NT2/D1 (cell line): ENCODE data around the gene ICOS.

Source experiments
- SUZ12 ChIP-seq: IDR thresholded peaks from 2 replicates; pipeline ENCODE4 v1.6.1; 2011; ENCODE audit not compliant: insufficient read length, insufficient read depth; ENCODE audit errors: extremely low read depth
- ZNF274 ChIP-seq: IDR thresholded peaks from 2 replicates; pipeline ENCODE4 v1.6.1; 2011; ENCODE audit warnings: mild to moderate bottlenecking, low read depth, low read length

DNA sequence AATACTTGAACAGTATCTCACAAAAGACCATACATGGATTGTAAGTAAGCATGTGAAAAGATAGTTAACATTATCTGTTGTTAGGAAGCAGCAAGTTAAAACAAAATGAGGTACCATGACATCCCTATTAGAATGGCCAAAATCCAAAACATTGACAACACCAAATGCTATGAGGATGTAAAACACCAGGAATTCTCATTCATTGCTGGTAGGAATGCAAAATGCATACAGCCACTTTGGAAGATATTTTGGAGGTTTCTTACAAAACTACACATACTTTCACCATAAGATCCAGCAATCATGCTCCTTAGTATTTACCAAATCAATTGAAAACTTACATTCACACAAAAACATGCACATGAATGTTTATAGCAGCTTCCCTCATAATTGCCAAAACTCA, 30.9 kb upstream of the ICOS start:
- TF ChIP-seq ZNF274, result no peak
- TF ChIP-seq SUZ12, result no peak
